Measurements from ENCODE around the gene COX4I2.

DNA sequence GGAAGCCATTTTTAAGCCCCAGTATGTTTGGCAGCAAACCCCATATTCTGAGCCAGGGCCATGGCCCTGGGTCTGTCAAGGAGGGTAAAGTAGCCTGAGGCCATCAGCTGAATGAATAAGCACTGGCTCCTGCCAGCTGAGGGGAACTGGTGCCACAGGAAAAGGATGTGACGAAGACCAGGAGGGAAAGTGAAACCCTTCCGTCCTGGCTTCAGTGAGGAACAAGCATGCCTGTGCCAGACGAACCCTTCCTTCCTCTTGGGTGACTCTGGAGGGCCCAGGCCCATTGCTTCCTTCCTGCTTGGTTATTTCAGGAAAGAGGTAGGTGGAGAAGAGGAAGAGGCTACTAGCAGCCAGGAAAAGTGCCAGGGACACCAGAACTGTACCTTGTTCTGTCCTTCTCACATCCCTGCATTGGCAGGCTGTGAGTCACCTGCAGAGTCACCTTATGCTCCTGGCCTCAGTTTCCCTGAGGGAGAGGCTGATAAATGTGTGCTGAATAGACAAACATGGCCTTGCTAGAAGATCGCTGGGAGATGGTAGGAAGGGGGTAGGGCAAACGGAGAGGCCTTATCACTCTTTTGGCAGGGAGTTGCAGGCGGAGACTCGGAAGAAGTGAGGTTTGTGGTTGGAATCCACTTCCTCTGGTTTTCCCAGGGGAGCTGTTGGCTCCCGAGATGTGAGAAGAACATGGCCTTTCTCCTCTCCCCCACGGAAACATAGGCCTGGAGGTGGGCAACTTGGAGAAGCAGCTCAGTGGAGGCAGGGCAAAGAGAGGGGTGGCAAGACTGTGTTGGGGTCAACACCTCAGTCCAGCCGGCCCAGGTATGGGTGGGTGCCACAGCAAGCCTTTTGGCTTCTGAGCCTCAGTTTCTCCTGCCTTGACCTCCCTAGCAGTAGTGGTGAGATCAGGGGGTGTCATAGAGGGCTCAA is 37.4 kb downstream of the COX4I2 start:
- no peak for TF ChIP-seq ZNF629 (tag by site-specific recombination; IDR thresholded peaks at IDR 0.05)
- TF ChIP-seq, protein P1, sequence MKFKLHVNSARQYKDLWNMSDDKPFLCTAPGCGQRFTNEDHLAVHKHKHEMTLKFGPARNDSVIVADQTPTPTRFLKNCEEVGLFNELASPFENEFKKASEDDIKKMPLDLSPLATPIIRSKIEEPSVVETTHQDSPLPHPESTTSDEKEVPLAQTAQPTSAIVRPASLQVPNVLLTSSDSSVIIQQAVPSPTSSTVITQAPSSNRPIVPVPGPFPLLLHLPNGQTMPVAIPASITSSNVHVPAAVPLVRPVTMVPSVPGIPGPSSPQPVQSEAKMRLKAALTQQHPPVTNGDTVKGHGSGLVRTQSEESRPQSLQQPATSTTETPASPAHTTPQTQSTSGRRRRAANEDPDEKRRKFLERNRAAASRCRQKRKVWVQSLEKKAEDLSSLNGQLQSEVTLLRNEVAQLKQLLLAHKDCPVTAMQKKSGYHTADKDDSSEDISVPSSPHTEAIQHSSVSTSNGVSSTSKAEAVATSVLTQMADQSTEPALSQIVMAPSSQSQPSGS (tag by site-specific recombination; IDR thresholded peaks at IDR 0.05; ENCODE audit: low read depth): no peak
- TF ChIP-seq ZNF560 (tag by site-specific recombination; IDR thresholded peaks at IDR 0.05; ENCODE audit: borderline replicate concordance): no peak
- TF ChIP-seq, protein P2, sequence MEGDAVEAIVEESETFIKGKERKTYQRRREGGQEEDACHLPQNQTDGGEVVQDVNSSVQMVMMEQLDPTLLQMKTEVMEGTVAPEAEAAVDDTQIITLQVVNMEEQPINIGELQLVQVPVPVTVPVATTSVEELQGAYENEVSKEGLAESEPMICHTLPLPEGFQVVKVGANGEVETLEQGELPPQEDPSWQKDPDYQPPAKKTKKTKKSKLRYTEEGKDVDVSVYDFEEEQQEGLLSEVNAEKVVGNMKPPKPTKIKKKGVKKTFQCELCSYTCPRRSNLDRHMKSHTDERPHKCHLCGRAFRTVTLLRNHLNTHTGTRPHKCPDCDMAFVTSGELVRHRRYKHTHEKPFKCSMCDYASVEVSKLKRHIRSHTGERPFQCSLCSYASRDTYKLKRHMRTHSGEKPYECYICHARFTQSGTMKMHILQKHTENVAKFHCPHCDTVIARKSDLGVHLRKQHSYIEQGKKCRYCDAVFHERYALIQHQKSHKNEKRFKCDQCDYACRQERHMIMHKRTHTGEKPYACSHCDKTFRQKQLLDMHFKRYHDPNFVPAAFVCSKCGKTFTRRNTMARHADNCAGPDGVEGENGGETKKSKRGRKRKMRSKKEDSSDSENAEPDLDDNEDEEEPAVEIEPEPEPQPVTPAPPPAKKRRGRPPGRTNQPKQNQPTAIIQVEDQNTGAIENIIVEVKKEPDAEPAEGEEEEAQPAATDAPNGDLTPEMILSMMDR (tag by site-specific recombination; IDR thresholded peaks at IDR 0.05): no peak
